Inflammatory macrophage treated with lipopolysaccharide for 1 hour (primary cell): ENCODE data around the gene NAT16.
"Not testable (repeated sequence)": the region's sequence is repeated elsewhere in the genome, so short reads cannot be mapped to it uniquely, and the experiment has no call there.

ENCODE experiments used
- DNase-seq, 2 donors: peaks; one replicate each; pipeline ENCODE4 v3.0.0-alpha.2; 2020 to 2022

NAT16 gene

DNA sequence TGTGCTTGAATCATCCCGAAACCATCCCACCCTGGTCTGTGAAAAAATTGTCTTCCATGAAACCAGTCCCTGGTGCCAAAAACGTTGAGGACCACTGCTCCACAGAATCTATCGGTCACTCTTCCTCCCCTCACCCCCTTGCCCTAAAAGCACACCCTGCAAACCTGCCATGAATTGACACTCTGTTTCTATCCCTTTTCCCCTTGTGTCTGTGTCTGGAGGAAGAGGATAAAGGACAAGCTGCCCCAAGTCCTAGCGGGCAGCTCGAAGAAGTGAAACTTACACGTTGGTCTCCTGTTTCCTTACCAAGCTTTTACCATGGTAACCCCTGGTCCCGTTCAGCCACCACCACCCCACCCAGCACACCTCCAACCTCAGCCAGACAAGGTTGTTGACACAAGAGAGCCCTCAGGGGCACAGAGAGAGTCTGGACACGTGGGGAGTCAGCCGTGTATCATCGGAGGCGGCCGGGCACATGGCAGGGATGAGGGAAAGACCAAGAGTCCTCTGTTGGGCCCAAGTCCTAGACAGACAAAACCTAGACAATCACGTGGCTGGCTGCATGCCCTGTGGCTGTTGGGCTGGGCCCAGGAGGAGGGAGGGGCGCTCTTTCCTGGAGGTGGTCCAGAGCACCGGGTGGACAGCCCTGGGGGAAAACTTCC lies 54.0 kb downstream of the NAT16 start:
- DNase-seq = no peak

DNA sequence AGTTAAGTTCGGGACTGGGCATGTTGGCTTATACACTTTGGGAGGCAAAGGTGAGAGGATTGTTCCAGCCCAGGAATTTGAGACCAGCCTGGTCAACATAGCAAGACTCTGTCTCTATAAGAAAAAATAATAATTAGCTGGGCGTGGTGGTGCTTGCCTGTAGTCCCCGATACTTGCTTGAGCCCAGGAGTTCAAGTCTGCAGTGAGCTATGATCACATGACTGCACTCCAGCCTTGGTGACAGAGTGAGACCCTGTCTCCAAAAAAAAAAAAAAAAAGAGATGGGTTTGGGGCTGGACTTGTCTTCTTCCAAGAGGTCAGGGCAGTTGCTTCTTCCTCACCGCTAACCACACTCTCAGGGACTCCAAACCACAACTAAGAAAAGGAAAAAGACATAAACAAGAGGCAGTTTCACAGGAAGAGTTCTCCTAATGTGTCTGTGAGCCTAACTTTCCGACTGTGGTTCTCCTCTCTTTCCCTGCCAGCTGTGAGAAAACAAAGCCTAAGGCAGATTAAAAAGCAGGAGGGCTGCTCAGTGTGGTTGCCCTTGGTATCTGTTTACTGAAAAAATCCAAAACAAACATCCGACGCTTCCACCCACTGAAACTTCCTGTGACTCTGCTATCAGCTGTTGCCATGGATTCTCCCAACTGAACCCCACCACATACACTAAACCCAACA lies 55.6 kb downstream of the NAT16 start:
- peak; percentile 53 to 70 for DNase-seq

- DNase-seq = no peak
Measured at GRCh38 chr7:101123703-101124068, 56.4 kb downstream of the NAT16 start.

- DNase-seq = no peak
Measured at GRCh38 chr7:101122933-101123702, 57.0 kb downstream of the NAT16 start.

GRCh38 chr7:101121991-101122932 lies 57.8 kb downstream of the NAT16 start:
- peak; percentile 80 to 87 for DNase-seq

DNA sequence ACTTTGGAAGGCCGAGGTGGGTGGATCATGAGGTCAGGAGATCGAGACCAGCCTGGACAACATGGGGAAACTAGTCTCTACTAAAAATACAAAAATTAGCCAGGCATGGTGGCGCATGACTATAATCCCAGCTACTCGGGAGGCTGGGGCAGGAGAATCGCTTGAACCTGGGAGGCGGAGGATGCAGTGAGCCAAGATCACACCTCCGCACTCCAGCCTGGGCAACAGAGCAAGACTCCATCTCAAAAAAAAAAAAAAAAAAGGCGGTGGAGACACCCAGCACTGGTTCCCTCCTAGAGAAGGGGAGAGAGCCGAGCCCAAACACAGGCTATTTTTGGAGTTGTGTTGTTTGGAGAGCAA lies 58.5 kb downstream of the NAT16 start:
- not testable (repeated sequence) for DNase-seq
